K562 (cell line): ENCODE data around the gene ATP6V0C.

Experiments used
- NR3C1 ChIP-seq: sonication (generic); formaldehyde crosslinking; IDR thresholded peaks from 2 replicates; pipeline ENCODE4 v1.8.1; 2022; ENCODE audit warnings: missing genetic modification reagents
- POLR2A ChIP-seq: fragments of 450-650 bp; conservative IDR thresholded peaks from 2 replicates; pipeline ENCODE4 v1.6.1; 2016
- POLR2AphosphoS5 ChIP-seq: IDR thresholded peaks from 2 replicates; pipeline ENCODE4 v1.6.1; 2011; ENCODE audit warnings: mild to moderate bottlenecking, low read depth, low read length, moderate library complexity; ENCODE audit not compliant: control insufficient read depth, insufficient read depth
- ZNF253 ChIP-seq: fragments of 250-450 bp; sonication (Bioruptor Pico); conservative IDR thresholded peaks from 2 replicates; pipeline ENCODE4 v1.6.1; 2021; ENCODE audit warnings: mild to moderate bottlenecking
- TF ChIP-seq, protein P1 (sequence below), 3 experiments: IDR thresholded peaks in 2 of 3; conservative IDR thresholded peaks in 1 of 3; 2 replicates each; pipeline ENCODE4 v1.5.1; 2011 to 2012; ENCODE audit warnings: low read length in 3 of 3, mild to moderate bottlenecking in 3 of 3, control low read depth in 2 of 3, improper control_type of control experiment in 1 of 3, inconsistent platforms in 1 of 3, low read depth in 1 of 3, mixed read lengths in 1 of 3, moderate library complexity in 1 of 3; ENCODE audit not compliant: insufficient read depth in 2 of 3

DNA sequence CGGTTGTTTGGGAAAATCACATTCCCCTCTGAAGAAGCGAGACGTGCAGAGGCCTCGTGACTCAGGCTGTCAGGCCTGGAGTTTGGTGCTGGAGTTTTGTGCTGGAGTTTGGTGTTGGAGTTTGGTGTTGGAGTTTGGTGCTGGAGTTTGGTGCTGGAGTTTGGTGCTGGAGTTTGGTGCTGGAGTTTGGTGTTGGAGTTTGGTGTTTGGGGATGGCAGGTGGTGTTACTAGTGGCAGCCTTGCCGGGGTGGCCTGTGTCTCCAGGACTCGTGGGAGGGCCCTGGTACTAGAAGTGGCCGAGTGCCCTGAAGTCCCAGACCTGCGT, 26.3 kb upstream of the ATP6V0C start:
- TF ChIP-seq POLR2AphosphoS5: no peak
- TF ChIP-seq, protein P1, sequence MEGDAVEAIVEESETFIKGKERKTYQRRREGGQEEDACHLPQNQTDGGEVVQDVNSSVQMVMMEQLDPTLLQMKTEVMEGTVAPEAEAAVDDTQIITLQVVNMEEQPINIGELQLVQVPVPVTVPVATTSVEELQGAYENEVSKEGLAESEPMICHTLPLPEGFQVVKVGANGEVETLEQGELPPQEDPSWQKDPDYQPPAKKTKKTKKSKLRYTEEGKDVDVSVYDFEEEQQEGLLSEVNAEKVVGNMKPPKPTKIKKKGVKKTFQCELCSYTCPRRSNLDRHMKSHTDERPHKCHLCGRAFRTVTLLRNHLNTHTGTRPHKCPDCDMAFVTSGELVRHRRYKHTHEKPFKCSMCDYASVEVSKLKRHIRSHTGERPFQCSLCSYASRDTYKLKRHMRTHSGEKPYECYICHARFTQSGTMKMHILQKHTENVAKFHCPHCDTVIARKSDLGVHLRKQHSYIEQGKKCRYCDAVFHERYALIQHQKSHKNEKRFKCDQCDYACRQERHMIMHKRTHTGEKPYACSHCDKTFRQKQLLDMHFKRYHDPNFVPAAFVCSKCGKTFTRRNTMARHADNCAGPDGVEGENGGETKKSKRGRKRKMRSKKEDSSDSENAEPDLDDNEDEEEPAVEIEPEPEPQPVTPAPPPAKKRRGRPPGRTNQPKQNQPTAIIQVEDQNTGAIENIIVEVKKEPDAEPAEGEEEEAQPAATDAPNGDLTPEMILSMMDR (IDR thresholded peaks at IDR 0.05 in 2 of 3, conservative IDR thresholded peaks at IDR 0.05 in 1 of 3; ENCODE audit: insufficient read depth in 2 of 3, low read depth in 1 of 3, low read length in 3 of 3): no peak
- TF ChIP-seq NR3C1 (CRISPR knock-in tag): no peak
- no peak for TF ChIP-seq POLR2A
- no peak for TF ChIP-seq ZNF253 (CRISPR knock-in tag)
